Activated T-cell treated with anti-CD3 and anti-CD28 coated beads for 1 hour (primary cell): ENCODE measurements around the gene PAM16.
"Not testable (repeated sequence)": the region's sequence is repeated elsewhere in the genome, so short reads cannot be mapped to it uniquely, and the experiment has no call there.

Experiments
- DNase-seq: peaks from one replicate; pipeline ENCODE4 v3.0.0-alpha.2; 2020; ENCODE audit warnings: low read depth

Gene PAM16

GRCh38 chr16:4352843-4353242 is 1.7 kb upstream of the PAM16 start:
- no peak for DNase-seq

- DNase-seq, result no peak
Measured at GRCh38 chr16:4351880-4352279, 759 bp upstream of the PAM16 start.

GRCh38 chr16:4350365-4350786 is 745 bp downstream of the PAM16 start:
- no peak for DNase-seq

GRCh38 chr16:4349332-4349731 is 1.8 kb downstream of the PAM16 start:
- no peak for DNase-seq

- no peak for DNase-seq
Measured at GRCh38 chr16:4347765-4348509, 3.2 kb downstream of the PAM16 start.

- DNase-seq, result no peak
Measured at GRCh38 chr16:4347010-4347409, 4.1 kb downstream of the PAM16 start.

GRCh38 chr16:4345836-4346781 is 5.0 kb downstream of the PAM16 start:
- DNase-seq, result no peak

GRCh38 chr16:4344983-4345835 is 5.9 kb downstream of the PAM16 start:
- no peak for DNase-seq

GRCh38 chr16:4344300-4344982 is 6.7 kb downstream of the PAM16 start:
- not testable (repeated sequence) for DNase-seq

GRCh38 chr16:4342866-4343744 is 8.0 kb downstream of the PAM16 start:
- DNase-seq, result no peak

- DNase-seq, result no peak
Measured at GRCh38 chr16:4341250-4341649, 9.9 kb downstream of the PAM16 start.

GRCh38 chr16:4340443-4340842 is 10.7 kb downstream of the PAM16 start:
- no peak for DNase-seq

GRCh38 chr16:4339909-4340308 is 11.2 kb downstream of the PAM16 start:
- no peak for DNase-seq

GRCh38 chr16:4339455-4339854 is 11.7 kb downstream of the PAM16 start:
- DNase-seq, result no peak

GRCh38 chr16:4338712-4339299 is 12.3 kb downstream of the PAM16 start:
- DNase-seq, result no peak

- no peak for DNase-seq
Measured at GRCh38 chr16:4338125-4338582, 13.0 kb downstream of the PAM16 start.

GRCh38 chr16:4337540-4338088 is 13.5 kb downstream of the PAM16 start:
- no peak for DNase-seq

- no peak for DNase-seq
Measured at GRCh38 chr16:4336701-4337539, 14.2 kb downstream of the PAM16 start.
